Activated CD8-positive, alpha-beta T cell treated with anti-CD3 and anti-CD28 coated beads for 36 hours (primary cell): ENCODE measurements around the gene PRPF4. TPM values are rescaled to one million over a fixed set of nuclear protein-coding genes. Genes with fewer than 3 reads are reported as not detected.

Source experiments
- ATAC-seq: fragments of 200-7000 bp; cut with Tn5 transposase; one replicate; pipeline ENCODE4 v1.10.0; 2021; ENCODE audit warnings: mild to moderate bottlenecking, moderate library complexity
- CTCF ChIA-PET: fragments of 350-600 bp; sonication (Branson Sonifier 250); formaldehyde crosslinking; loops from one replicate; lab custom pipeline; 2021; ENCODE audit warnings: antibody characterized with exemption; lab: Charles Lee
- POLR2A ChIA-PET: fragments of 350-600 bp; sonication (Branson Sonifier 250); formaldehyde crosslinking; loops from one replicate; lab custom pipeline; 2021; ENCODE audit warnings: antibody characterized with exemption; lab: Charles Lee
- DNase-seq: peaks from one replicate; pipeline ENCODE4 v3.0.0-alpha.2; 2020
- H3K27ac Mint-ChIP-seq: one replicate; pipeline ENCODE4 v1.8.0; 2021; ENCODE audit warnings: mild to moderate bottlenecking, mixed read lengths
- H3K27me3 Mint-ChIP-seq: one replicate; pipeline ENCODE4 v1.8.0; 2021; ENCODE audit warnings: mixed read lengths
- H3K36me3 Mint-ChIP-seq: one replicate; pipeline ENCODE4 v1.8.0; 2021; ENCODE audit warnings: low read depth, mixed read lengths
- H3K4me1 Mint-ChIP-seq: one replicate; pipeline ENCODE4 v1.8.0; 2021; ENCODE audit warnings: low read depth, mixed read lengths
- H3K4me3 Mint-ChIP-seq: one replicate; pipeline ENCODE4 v1.8.0; 2021; ENCODE audit warnings: mild to moderate bottlenecking, moderate library complexity, mixed read lengths
- H3K9me3 Mint-ChIP-seq: one replicate; pipeline ENCODE4 v1.8.0; 2021; ENCODE audit warnings: mixed read lengths
- intact Hi-C: fragments of 100-400 bp; cut with micrococcal nuclease; formaldehyde crosslinking; loops from one replicate; pipeline ENCODE4 v1.10.0; 2022
- total RNA-seq, 2 experiments: library from RNA; stranded (reverse); gene quantifications; one replicate each; pipeline ENCODE4 v1.2.3, GENCODE V29; 2021
- TF ChIP-seq, protein P1 (sequence below): fragments of 200-600 bp; IDR thresholded peaks from one replicate; pipeline ENCODE4 v1.8.0; 2022; ENCODE audit warnings: antibody characterized with exemption, mild to moderate bottlenecking

Gene PRPF4
- total RNA-seq, 2 experiments from 2014 or later: 52.9 to 56.5 TPM

DNA sequence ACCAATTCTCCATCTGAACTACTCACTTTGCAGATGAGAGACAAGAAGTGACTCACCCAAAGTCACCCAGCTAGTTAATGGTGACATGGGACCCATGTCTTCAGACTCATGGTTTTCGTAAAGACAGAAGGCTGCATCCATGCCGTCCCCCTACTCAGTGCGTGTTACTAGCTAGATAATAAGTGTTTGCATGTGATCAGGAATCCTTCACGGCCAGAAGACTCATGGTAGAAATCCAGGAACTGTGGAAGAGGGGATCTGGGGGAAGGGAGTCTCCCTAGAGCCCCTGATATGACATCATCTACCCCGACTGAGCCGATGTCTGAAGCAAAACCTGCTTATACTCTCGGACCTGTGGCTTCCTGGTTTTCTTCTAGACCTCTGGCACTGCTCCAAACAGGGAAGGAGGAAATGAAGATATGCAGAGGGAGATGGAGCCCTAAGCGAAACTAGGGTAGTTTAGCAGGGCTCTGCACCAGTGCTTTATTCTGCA, 24.4 kb downstream of the PRPF4 start:
- intact Hi-C loops: no loop called here

GRCh38 chr9:113301548-113301947, 26.1 kb downstream of the PRPF4 start:
- Mint-ChIP-seq H3K36me3 (no peaks in the 10 kb centered on the region), H3K4me3 (no peak overlapping the region), H3K9me3 (no peaks in the 10 kb centered on the region), H3K27ac (no peak overlapping the region), H3K4me1 (no peaks in the 10 kb centered on the region), H3K27me3 (no peaks in the 10 kb centered on the region)
- ATAC-seq: no peak
- CTCF ChIA-PET: interaction anchor here (1.8 kb wide), 1 partner anchor 27 kb away, joined by 6 read pairs; no protein-coding TSS in a partner anchor
- intact Hi-C loops: no loop called here
- POLR2A ChIA-PET: no interaction called here
- TF ChIP-seq, protein P1, sequence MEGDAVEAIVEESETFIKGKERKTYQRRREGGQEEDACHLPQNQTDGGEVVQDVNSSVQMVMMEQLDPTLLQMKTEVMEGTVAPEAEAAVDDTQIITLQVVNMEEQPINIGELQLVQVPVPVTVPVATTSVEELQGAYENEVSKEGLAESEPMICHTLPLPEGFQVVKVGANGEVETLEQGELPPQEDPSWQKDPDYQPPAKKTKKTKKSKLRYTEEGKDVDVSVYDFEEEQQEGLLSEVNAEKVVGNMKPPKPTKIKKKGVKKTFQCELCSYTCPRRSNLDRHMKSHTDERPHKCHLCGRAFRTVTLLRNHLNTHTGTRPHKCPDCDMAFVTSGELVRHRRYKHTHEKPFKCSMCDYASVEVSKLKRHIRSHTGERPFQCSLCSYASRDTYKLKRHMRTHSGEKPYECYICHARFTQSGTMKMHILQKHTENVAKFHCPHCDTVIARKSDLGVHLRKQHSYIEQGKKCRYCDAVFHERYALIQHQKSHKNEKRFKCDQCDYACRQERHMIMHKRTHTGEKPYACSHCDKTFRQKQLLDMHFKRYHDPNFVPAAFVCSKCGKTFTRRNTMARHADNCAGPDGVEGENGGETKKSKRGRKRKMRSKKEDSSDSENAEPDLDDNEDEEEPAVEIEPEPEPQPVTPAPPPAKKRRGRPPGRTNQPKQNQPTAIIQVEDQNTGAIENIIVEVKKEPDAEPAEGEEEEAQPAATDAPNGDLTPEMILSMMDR: no peak
- DNase-seq: no peak

More for the DNA sequence above, 24.4 kb downstream of the PRPF4 start:
- DNase-seq (no peak), ATAC-seq (no peak)
- Mint-ChIP-seq H3K9me3 (no peaks in the 10 kb centered on the region), H3K4me1 (no peaks in the 10 kb centered on the region), H3K4me3 (no peak overlapping the region), H3K27ac (no peak overlapping the region), H3K27me3 (no peaks in the 10 kb centered on the region), H3K36me3 (no peaks in the 10 kb centered on the region)
- TF ChIP-seq, protein P1: no peak
- ChIA-PET POLR2A (interaction anchor here (0.6 kb wide), 1 partner anchor 259 kb away, joined by 3 read pairs; no protein-coding TSS in a partner anchor), CTCF (no interaction called here)

DNA sequence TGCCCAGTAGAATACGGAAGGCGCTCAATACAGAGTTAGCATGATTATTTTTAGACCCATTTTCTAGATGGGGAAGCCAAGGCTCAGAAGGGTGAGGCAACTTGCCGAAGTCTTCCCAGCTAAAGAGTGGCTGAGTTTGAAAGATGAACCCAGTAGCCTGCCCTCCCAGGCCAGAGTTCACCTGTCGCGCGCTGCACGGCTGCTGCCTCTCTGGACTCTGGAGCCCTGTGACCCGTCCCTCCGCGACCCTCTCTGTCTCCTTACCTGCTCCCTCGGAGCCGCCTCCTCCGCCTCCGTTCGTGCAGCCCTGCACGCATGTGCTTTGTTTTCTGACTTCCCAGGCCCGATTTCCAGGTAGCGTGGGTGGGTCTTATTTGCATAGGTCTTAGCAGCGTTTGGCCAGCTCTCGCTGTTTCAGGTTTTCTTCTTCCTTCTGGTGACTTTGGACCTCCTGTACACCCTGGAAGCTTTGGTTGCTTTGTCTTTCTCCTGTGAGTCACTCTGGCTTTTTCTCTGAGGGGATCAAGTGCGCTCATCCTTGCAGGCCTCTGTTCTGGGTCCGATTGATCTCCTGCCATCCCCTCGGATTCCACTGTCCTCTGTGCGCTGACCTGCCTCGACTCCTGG, 27.4 kb downstream of the PRPF4 start, which contains the start of gene RNF183:
Gene RNF183, minus strand, starts transcription at position 585 of the 627 bp plus-strand sequence. CDS start 5,192 bp downstream, outside the sequence.
- ATAC-seq (no peak), DNase-seq (no peak)
- Mint-ChIP-seq H3K4me3 (no peak within 1 kb of the TSS), H3K4me1 (no peaks in the 10 kb centered on the region), H3K27me3 (no peaks in the 10 kb centered on the region), H3K27ac (no peak within 1 kb of the TSS), H3K9me3 (no peaks in the 10 kb centered on the region), H3K36me3 (no peaks in the 10 kb centered on the region)
- ChIA-PET POLR2A (no interaction called here), CTCF (no interaction called here)
- TF ChIP-seq, protein P1: no peak
- intact Hi-C loops: no loop called here

DNA sequence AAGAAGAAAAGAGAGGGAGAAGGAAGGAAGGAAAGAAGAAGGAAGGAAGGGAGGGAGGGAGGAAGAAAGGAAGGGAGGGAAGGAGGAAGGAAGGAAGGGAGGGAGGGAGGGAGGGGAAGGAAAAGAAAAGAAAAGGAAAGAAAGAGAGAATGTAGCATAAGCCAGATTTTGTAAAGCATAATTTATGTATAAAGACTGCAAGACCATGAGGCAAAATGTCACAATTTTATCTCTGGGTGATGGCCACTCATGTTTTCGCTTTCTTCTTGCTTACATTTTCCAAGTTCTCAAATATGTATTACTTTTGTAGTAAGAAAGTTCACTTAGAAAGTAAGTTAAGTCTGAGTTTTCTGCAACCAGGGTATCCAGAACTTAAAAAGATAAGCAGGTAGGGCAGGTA, 31.1 kb downstream of the PRPF4 start:
- Mint-ChIP-seq H3K4me1 (no peaks in the 10 kb centered on the region), H3K27ac (no peak overlapping the region), H3K9me3 (no peaks in the 10 kb centered on the region), H3K4me3 (no peak overlapping the region), H3K36me3 (no peaks in the 10 kb centered on the region), H3K27me3 (no peaks in the 10 kb centered on the region)
- ATAC-seq (no peak), DNase-seq (no peak)
- POLR2A ChIA-PET: no interaction called here
- intact Hi-C loops: no loop called here
- TF ChIP-seq, protein P1: no peak
- CTCF ChIA-PET: no interaction called here

- ChIA-PET POLR2A (no interaction called here), CTCF (interaction anchor here (1.0 to 1.4 kb wide), 2 partner anchors 67 to 348 kb away, joined by 3 to 8 read pairs; no protein-coding TSS in a partner anchor)
- Mint-ChIP-seq H3K27me3 (no peaks in the 10 kb centered on the region), H3K27ac (no peak overlapping the region), H3K4me3 (no peak overlapping the region), H3K36me3 (no peaks in the 10 kb centered on the region), H3K4me1 (no peaks in the 10 kb centered on the region), H3K9me3 (no peaks in the 10 kb centered on the region)
- TF ChIP-seq, protein P1: no peak
- intact Hi-C loops: no loop called here
- DNase-seq (no peak), ATAC-seq (no peak)
Measured at GRCh38 chr9:113307396-113307975, 32.0 kb downstream of the PRPF4 start.
